Urinary bladder (tissue), 4 donors: ENCODE results near the gene NUCKS1. TPM values are rescaled to one million over a fixed set of nuclear protein-coding genes. Genes with fewer than 3 reads are reported as not detected.

Source experiments
- DNase-seq: peaks from one replicate; pipeline ENCODE4 v3.0.0-alpha.2; 2015; ENCODE audit errors: extremely low spot score
- H3K27ac ChIP-seq: one replicate; pipeline ENCODE4 v1.5.1; 2013; ENCODE audit warnings: low read depth, mild to moderate bottlenecking, moderate library complexity
- H3K36me3 ChIP-seq: one replicate; pipeline ENCODE4 v1.6.1; 2013; ENCODE audit warnings: mild to moderate bottlenecking, moderate library complexity; ENCODE audit not compliant: insufficient read depth
- H3K4me1 ChIP-seq: one replicate; pipeline ENCODE4 v1.6.1; 2013; ENCODE audit warnings: mild to moderate bottlenecking, moderate library complexity; ENCODE audit not compliant: insufficient read depth
- H3K4me3 ChIP-seq: one replicate; pipeline ENCODE4 v1.5.1; 2013; ENCODE audit warnings: low read depth, low read length
- WGBS: extraction: QIAGEN DNeasy Blood & Tissue Kit; methylation state at CpG from one replicate; pipeline ENCODE4 v1.1.7; 2013; 5-methylcytosine and 5-hydroxymethylcytosine counted together
- polyA plus RNA-seq: library from polyadenylated mRNA; stranded (reverse); fragments of 200-250 nt; gene quantifications from one replicate; pipeline ENCODE4 v1.2.3, GENCODE V29; 2013
- total RNA-seq: library from RNA; depleted of rRNA; stranded (reverse); fragments of >200 nt; gene quantifications from one replicate; pipeline ENCODE4 v1.2.3, GENCODE V29; 2014
- donor health status: healthy with polysubstance abuse.
- donor health status: healthy.

The NUCKS1 gene
- total and polyA plus RNA-seq, 2 donors, result 79.9 to 287 TPM

DNA sequence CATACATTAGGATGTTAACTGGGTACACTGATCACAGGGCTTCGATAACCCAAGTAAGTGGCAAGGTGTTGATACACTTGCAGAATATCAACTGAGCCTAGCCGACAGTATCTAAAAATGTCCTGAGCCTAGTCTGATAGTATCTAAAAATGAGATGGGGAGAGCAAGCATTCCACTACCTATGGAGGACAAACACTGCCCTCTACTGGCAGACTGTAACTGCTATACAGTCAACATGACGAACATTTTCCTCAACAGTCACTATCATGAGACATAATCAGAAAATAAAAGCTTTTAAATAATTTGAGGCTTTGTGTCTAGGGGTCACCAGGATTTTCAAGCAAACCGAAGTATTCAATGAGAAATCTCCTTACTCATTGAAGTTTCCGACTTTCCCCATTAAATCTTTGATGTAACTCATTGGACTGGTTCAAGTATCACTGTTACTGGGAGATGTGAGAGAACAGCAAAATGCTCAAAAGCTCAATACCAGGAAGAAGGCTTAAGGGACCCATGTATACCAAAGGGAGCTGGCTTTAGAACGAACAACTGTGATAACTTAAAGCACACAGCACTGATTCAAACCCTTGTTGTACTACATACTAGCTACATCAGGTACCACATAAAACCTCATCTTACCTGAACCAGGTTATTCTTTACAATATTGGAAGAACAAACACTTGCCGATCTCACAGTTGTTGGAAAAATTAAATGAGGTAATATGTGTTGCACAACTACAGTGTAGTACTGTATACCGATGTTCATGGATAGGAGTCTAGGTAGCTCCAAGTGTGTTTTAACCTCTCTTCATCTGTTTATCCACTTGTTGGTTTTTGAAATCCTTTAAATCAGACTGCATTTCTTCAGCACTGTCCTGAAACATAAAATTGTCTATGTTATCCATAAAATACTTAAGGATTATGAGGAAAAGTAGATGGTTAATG is 38.6 kb downstream of the NUCKS1 start:
- H3K36me3 ChIP-seq, result no peaks in the 10 kb centered on the region
- H3K27ac ChIP-seq, result no peak overlapping the region
- H3K4me3 ChIP-seq, result no peak overlapping the region
- no peak for DNase-seq
- peaks cover 1% of the 10 kb centered on the region for H3K4me1 ChIP-seq
- WGBS, result 47% methylated on average over 8 of the region's 8 CpGs

DNA sequence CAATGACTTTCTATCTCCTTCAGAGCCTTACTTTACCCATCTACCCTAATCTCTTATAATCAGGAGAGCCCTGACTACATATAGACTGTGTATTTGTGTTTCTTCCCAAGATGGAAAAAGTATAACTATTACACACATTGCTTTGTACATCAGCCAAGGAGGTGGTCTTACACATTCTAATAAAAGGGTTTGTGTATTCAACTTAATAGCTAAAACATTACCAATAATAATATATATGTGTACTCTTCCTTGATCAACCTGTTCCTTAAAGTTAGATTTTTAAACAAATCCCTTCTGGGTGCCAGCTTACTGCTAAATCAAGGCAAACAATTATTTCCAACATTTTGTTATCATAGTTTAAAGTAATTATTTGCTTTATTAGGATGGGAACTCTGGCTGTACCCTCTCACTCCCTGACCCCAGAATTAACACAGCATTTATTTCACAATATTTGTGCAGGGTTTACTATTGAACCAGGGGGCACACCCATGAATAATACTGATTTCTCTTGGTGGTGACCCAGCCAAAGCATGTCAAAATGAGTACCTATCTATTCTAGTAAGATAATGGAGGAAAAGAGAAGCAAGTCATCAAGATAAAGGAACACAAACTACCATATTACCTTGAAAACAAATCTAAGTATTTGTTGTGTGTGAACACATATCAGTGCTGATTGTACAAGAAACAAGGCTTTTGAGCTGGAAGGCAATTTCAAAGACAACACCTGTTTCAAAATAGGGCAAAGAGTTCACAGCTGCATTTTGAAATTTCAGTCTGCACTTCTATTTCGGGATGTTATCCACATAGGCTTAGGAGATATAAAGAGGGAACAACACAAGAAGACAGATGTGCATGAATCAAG is 39.5 kb downstream of the NUCKS1 start:
- no peak for DNase-seq
- Histone ChIP-seq H3K4me3 (no peak overlapping the region), H3K27ac (no peak overlapping the region), H3K36me3 (no peaks in the 10 kb centered on the region), H3K4me1 (peaks cover 1% of the 10 kb centered on the region)
- 50% methylated on average over 1 of the region's 1 CpG for WGBS

DNA sequence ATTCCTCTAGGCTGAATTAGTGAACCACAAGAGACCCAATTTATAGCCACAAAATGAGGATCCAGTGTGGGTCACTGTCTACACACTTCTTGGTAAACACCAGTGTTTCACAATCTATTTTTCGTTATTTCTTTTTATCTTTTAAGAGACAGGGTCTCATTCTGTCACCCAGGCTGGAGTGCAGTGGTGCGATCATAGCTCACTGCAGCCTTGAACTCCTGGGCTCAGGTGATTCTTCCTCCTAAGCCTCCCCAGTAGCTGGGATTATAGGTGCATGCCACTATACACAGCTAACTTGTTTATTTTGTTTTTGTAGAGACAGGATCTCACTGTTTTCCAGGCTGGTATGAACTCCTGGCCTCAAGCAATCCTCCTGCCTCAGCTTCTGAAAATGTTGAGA is 40.3 kb downstream of the NUCKS1 start:
- no peak for DNase-seq
- no peaks in the 10 kb centered on the region for H3K36me3 ChIP-seq
- H3K4me1 ChIP-seq, result peaks cover 1% of the 10 kb centered on the region
- no peak overlapping the region for H3K27ac ChIP-seq
- WGBS, result 82% methylated on average over 2 of the region's 2 CpGs
- no peak overlapping the region for H3K4me3 ChIP-seq

DNA sequence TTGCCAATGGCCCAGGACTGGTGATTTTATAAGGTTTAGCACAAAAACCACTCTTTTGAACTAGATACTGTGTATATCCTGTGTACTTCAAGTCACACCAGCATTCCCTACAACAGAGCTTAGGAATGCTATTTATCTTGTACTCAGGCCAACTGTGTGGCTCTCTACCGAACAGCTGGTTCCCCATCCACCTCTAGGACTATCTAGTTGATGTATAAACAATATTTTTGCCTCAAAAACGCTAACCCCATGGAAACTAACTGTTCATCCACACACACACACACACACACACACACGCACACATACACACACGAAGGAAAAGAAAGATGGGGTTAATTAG is 41.0 kb downstream of the NUCKS1 start:
- H3K4me3 ChIP-seq, result no peak overlapping the region
- DNase-seq, result no peak
- no peaks in the 10 kb centered on the region for H3K36me3 ChIP-seq
- no peak overlapping the region for H3K27ac ChIP-seq
- WGBS, result 26% methylated on average over 4 of the region's 4 CpGs
- peaks cover 1% of the 10 kb centered on the region for H3K4me1 ChIP-seq

DNA sequence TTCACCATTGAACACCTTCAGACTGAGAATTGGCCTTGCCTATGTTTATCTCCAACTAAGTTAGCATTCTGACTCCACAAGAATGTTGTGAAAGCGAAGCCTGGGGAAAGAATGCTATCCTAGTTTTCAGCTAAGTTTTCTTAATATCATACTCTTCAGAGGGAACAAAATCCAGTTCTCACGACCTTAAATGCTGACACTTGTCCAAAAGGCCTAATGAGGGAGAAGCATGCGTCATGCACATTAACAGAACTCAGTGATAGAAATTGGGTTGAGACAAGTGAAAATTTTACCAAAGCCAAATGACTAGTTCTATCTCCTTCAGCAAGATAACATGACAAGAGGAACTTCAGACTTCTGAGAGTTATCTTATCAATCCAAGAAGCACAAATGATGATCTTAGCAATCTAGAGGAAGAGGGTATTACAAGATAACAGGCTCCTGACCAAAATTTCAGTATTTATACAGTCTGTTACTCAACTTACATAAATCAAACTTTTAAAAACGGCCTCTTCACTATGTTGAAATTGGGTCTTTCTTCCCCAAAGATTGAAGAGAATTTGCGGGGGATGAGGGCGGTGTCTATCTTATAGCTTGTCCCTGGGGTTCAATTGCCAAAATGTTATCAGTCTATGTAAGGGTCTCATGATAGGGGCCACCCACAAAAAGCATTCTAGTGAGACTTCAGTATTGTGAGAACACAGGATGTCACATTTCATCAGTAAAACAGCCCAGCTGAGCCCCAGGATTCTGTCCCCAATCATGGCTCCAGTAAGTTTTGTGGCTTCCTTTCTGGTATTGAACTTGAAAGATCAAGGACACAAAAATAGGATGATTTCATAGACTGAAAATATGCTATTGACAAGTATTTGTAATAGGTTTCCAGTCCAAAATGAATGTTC is 43.1 kb downstream of the NUCKS1 start:
- no peak for DNase-seq
- Histone ChIP-seq H3K27ac (no peak overlapping the region), H3K36me3 (no peaks in the 10 kb centered on the region), H3K4me3 (no peak overlapping the region), H3K4me1 (peaks cover 1% of the 10 kb centered on the region)
- 74% methylated on average over 6 of the region's 6 CpGs for WGBS

DNA sequence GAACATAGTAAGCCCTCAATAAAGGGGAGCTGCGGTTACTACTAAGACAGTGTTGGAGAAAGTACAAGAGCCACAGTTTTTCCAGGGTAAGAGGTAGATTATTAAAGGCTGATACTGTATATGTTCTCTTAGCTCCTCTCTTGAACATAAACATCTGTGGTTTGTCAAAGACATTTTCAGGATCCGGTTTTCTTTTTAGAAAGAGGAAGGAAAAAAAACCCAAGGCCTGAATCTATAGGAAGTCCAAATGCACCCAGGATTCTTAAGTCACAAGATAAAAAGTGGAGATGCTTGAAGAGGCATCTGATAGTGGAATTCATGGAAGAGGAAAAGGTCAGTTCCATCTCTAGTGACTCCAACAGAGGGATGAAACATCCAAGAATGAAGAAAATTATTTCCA is 45.1 kb downstream of the NUCKS1 start:
- Histone ChIP-seq H3K36me3 (no peaks in the 10 kb centered on the region), H3K4me1 (peaks cover 1% of the 10 kb centered on the region), H3K4me3 (no peak overlapping the region), H3K27ac (no peak overlapping the region)
- DNase-seq, result no peak
- WGBS, result 47% methylated on average over 2 of the region's 2 CpGs

DNA sequence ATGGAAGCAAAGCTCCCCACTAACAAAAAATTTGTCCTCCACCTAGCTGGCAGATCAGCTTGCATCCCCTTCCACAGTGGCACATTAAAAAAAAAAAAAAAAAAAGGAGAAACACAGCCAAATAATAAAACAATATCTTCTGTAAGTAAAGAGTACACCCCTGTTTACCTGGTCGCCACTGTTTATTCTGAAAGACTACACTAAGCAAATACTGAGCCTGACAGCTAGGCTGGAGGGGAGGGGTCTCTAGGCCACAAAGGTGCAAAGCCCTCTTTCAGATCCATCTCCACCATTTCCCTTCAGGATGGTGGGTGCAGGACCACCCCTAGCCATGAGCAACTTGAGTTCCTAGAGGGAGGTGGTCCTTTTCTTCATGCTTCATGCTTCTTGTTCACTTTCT is 46.9 kb downstream of the NUCKS1 start:
- H3K4me1 ChIP-seq, result no peaks in the 10 kb centered on the region
- 86% methylated on average over 1 of the region's 1 CpG for WGBS

DNA sequence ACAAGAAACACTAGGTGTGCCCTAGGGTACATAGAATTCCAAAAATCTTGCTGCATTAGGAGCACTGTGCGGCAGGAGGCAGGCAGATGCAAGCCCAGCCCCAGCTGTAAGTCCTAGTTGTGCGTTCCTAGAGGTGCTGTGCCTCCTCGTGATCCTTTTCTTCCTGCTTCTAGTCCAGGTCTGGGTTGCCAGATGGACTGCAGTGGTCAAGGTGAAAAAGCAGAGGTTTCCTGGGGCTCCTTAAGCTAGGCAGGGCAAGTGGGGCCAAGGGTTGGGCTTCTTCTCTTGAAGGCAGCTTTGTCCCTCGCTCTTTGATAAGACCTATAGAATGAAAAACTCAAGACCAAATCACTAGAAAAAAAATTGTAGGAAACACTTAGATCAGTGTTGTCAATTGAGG is 48.1 kb downstream of the NUCKS1 start:
- WGBS, result 91% methylated on average over 4 of the region's 4 CpGs
- H3K4me3 ChIP-seq, result no peak overlapping the region
- H3K36me3 ChIP-seq, result no peaks in the 10 kb centered on the region
- no peak for DNase-seq
- no peak overlapping the region for H3K27ac ChIP-seq
- no peaks in the 10 kb centered on the region for H3K4me1 ChIP-seq

More for the DNA sequence above, 46.9 kb downstream of the NUCKS1 start:
- Histone ChIP-seq H3K27ac (no peak overlapping the region), H3K4me3 (no peak overlapping the region), H3K36me3 (no peaks in the 10 kb centered on the region)
- DNase-seq, result no peak

DNA sequence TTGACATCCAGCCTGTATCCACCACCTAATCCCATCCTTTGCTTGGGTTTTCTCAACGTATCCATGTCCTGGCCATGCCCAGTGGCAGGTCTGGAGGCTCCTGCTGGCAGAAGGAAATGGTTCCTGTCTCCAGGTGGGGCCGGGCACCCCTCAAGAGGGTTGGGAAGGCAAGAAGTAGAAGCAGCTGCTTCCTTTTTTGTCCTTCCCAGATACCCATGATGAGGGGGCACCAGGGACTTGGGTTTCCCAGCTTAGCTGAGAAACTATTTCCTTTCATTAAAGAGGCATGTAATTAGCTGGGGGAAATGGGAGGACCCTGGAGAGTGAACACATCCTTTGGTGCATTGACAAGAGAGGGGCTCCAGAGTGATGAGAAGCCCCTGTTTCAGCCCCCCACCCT is 48.6 kb downstream of the NUCKS1 start:
- Histone ChIP-seq H3K27ac (no peak overlapping the region), H3K4me1 (no peaks in the 10 kb centered on the region), H3K4me3 (no peak overlapping the region), H3K36me3 (no peaks in the 10 kb centered on the region)
- no peak for DNase-seq
- 55% methylated on average over 2 of the region's 2 CpGs for WGBS

DNA sequence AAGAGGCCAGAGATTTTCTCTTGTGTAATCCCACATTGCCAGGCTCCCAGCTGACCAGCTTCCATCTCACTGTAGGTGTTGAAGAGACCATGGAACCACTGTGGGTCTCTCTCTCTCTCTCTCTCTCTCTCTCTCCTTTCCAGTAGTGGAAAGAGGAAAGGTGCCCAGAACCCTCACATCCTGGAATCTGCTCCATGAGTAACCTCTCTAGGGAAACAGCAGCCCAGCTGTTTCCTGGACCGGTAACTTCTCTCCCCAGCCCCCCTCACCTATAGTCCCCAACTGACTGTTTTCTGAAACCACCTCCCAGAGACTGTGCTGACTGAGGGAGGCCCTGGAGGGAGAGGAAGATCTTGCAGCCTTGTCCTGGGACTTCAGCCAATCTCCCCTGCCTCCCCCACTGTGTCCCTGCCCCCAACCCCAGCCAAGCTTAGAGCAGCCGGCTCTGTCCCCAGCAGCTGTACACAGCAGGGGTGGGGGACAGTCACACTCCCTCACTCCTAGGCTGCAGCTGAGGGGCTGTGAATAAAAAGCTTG is 49.0 kb downstream of the NUCKS1 start:
- H3K4me3 ChIP-seq, result no peak overlapping the region
- WGBS, result 22% methylated on average over 2 of the region's 2 CpGs
- DNase-seq, result no peak

DNA sequence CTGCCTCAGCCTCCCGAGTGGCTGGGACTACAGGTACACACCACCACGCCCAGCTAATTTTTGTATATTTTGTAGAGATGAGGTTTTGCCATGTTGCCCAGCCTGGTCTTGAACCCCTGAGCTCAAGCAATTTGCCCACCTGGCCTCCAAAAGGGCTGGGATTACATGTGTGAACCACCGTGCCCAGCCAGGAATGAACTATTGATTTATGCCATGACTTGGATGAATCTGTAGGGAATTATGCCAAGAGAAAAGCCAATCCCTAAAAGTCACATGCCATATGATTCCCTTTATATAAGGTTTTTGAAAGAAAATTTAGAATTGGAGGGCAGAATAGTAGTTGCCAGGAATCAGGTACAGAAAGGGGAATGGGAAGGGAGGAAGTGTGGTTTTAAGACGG is 50.6 kb downstream of the NUCKS1 start:
- 93% methylated on average over 4 of the region's 4 CpGs for WGBS
- Histone ChIP-seq H3K4me1 (no peaks in the 10 kb centered on the region), H3K27ac (no peak overlapping the region), H3K4me3 (no peak overlapping the region), H3K36me3 (no peaks in the 10 kb centered on the region)
- no peak for DNase-seq

More for the DNA sequence above, 49.0 kb downstream of the NUCKS1 start:
- no peaks in the 10 kb centered on the region for H3K36me3 ChIP-seq
- no peak overlapping the region for H3K27ac ChIP-seq
- H3K4me1 ChIP-seq, result no peaks in the 10 kb centered on the region

DNA sequence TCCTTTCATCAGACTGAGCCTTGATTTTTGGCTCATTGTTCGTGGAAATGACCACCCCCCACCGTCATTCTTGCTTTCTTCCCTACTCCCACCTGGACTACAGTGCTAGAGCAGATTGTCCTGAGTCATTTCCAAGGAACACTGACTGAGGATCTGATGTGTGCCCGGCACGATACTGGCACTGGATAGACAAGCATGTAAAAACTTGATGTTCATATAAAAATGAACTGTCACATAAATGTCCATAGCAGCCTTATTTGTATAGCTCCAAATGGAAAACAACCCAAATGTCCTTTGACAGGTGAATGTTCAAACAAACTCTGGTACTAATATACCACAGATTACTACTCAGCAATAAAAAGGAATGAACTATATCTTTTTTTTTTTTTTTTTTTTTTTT is 51.1 kb downstream of the NUCKS1 start:
- H3K4me1 ChIP-seq, result no peaks in the 10 kb centered on the region
- no peak for DNase-seq
- no peak overlapping the region for H3K27ac ChIP-seq
- H3K36me3 ChIP-seq, result no peaks in the 10 kb centered on the region
- WGBS, result 88% methylated on average over 4 of the region's 4 CpGs
- no peak overlapping the region for H3K4me3 ChIP-seq

DNA sequence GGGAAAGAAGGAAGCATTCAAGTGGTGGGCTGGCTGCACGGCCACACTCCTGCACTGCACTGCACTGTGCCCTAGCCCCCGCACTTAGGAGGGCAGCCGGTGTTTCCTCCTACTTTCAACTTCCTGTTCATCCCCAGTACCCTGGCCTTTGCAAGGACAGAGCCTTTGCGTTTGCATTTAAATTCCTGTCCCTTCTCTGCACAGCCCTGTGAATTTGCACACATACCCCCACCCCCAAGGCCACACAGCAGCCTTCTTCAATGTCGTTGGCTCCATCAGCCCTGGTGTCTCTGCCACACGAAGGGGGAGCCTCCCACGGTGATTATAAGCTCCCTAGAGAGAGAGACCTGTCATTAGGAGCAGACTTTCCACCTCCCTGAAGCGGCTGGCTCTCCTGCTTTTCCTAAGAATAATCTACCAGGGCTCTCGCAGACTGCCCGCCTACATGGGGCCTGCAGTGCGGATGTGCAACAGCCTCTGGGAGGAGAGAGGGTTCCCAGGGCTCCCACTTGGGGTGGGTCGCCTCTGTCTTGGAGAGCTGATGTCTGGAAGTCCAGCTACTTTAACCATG is 56.5 kb downstream of the NUCKS1 start:
- H3K4me3 ChIP-seq, result no peak overlapping the region
- H3K4me1 ChIP-seq, result no peaks in the 10 kb centered on the region
- no peak overlapping the region for H3K27ac ChIP-seq
- no peak for DNase-seq
- H3K36me3 ChIP-seq, result no peaks in the 10 kb centered on the region
- WGBS, result 58% methylated on average over 12 of the region's 12 CpGs
